Measurements from ENCODE around the gene DOK3.

GRCh38 chr5:177502886-177503285, 6.7 kb downstream of the DOK3 start:
- TF ChIP-seq POLR2AphosphoS5 (IDR thresholded peaks at IDR 0.05; ENCODE audit: low read depth, low read length): no peak
- no peak for TF ChIP-seq ZNF274 (CRISPR knock-in tag; IDR thresholded peaks at IDR 0.05)
- TF ChIP-seq BRCA1 (CRISPR knock-in tag; IDR thresholded peaks at IDR 0.05): no peak
- no peak for TF ChIP-seq RELA (CRISPR knock-in tag; IDR thresholded peaks at IDR 0.05)
- TF ChIP-seq KLF9 (CRISPR knock-in tag; IDR thresholded peaks at IDR 0.05; ENCODE audit: low read depth): no peak
- no peak for TF ChIP-seq ZFX (CRISPR knock-in tag; IDR thresholded peaks at IDR 0.05; ENCODE audit: low read depth)
- TF ChIP-seq IKZF5 (CRISPR knock-in tag; IDR thresholded peaks at IDR 0.05): no peak
- no peak for TF ChIP-seq ZNF740 (CRISPR knock-in tag; IDR thresholded peaks at IDR 0.05)
- no peak for TF ChIP-seq ZNF75D (CRISPR knock-in tag; IDR thresholded peaks at IDR 0.05; ENCODE audit: borderline replicate concordance)
- no peak for TF ChIP-seq SETDB1 (CRISPR knock-in tag; IDR thresholded peaks at IDR 0.05; ENCODE audit: borderline replicate concordance)
- no peak for TF ChIP-seq ZNF780A (CRISPR knock-in tag; IDR thresholded peaks at IDR 0.05)
- no peak for TF ChIP-seq CTCF (CRISPR knock-in tag; IDR thresholded peaks at IDR 0.05)
- TF ChIP-seq JUN (CRISPR knock-in tag; IDR thresholded peaks at IDR 0.05): no peak
- TF ChIP-seq PHB2 (IDR thresholded peaks at IDR 0.05; ENCODE audit: partially characterized antibody): no peak
